ENCODE data around the gene MSLN.

MSLN gene

DNA sequence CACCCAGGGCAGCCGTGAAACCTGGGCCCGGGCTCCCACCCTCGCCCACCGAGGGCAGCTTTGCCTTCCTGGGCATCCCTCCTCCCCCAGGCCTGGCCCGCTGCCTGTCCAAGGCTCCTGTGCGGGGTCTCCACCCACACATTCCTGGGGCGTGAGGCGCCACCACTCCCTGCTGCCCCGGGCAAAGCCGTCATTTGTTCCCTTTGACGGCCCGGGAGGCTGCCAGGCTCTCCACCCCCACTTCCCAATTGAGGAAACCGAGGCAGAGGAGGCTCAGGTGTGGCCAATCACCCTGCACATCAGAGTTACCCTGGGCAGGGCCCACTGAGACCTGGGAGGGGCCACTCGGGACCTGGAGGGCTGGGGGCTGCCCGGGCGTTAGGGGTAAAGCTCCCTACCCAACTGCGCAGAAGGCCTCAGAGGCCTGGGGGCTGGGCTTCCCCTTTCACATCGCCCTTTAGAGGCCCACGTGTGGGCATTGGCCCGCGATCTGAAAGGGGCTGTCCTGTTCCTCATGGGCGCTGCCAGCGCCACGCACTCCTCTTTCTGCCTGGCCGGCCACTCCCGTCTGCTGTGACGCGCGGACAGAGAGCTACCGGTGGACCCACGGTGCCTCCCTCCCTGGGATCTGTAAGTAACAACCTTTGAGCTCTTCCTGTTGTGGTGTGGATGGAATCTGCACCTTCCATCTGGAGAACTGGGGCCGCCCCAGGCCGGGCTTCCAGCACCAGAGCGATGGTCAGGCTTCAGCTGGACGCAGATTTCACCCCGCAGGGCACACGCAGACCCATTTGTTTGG, at the start of gene MSLN:
Gene MSLN, plus strand, starts transcription at position 190 of the 799 bp plus-strand sequence. CDS start 1,947 bp downstream, outside the sequence.
- no peak for DNase-seq

DNA sequence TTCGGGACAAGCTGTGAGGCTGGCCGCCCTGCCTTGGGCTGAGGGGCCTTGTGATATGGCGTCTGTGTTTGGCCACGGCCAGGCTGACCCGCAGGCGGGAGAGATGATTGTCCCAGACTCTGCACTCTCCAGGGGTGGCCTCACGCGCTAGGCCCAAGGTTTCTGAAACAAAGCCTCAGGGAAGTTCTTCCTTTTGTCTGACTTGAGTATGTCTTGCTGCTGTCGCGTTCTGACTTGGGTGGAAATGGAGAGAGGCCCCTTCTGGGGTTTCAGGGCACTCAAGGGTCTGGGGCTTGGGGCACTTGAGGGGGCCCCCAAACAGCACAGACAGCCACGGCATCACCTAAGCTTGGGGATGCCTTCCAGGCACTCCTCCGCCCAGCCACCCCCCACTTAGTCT, 49.5 kb upstream of the MSLN start:
- no peak for DNase-seq

DNA sequence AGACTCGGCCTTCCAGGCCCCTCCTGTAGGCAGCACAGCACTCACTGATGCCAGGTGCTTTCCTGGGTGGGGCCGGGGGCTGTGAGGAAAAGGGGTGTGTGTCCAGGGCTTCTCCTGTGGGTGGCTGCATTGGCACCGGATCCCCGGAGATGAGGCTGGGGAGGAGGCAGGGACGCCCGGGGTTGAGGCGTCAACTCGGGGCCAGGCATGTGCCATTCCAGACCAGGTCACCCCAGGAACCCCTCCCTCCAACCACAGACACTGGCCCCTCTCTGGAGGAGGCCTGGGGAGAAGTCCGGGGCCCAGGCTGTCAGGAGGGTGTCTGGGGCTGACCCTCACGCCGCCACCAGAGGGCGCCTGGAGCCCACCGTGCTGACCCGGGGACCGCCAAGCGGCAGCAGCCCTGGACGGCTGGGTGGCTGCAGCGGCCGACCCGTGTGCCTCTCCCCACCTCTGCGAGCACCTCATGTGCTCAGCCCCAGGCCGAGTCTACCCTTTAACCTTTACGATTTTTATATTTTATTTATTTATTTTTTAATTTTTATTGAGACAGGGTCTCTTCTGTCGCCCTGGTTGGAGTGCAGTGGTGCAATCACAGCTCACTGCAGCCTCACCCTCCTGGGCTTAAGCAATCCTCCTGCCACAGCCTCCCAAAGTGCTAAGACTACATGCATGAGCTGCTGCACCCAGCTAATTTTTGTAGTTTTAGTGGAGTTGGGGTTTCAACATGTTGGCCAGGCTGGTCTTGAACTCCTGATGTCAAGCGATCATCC, 48.8 kb upstream of the MSLN start:
- peak; percentile 84 for DNase-seq

DNA sequence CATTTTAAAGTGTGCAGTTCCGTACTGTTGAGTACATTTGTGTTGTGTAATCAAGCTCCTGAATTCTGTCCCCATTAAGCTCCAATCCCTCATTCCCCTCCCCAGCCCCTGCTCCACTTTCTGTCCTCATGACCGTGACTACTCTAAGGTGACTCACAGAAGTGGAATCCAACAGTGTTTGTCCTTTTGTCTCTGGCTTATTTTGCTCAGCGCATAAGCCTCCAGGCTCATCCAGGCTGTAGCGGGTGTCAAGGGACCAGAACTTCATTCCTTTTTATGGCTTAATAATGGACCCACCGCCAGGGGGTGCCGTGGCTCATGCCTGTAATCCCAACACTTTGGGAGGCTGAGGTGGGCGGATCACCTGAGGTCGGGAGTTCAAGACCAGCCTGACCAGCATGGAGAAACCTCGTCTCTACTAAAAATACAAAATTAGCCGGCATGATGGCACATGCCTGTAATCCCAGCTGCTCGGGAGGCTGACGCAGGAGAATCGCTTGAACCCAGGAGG, 47.7 kb upstream of the MSLN start:
- DNase-seq: peak; percentile 59

DNA sequence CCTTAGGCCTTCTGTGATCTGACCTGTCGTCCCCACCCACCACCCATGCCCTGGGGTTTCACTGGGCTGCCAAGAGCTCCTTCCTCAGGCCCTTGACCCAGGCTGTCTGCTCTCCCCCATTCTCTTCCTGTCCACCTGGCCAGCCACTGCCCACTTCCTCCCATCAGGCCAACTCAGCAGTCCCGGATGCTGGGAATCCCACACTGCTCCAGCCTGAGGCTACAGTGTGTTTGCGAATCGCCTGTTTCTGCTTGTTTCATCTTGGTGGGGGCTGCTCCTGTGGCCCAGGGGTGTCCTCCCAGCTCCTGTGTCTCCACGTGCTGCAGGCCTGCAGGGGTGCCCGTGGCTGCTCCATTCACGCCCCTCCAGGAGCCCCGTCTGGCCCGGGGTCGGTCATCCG, 46.5 kb upstream of the MSLN start:
- DNase-seq: no peak

DNA sequence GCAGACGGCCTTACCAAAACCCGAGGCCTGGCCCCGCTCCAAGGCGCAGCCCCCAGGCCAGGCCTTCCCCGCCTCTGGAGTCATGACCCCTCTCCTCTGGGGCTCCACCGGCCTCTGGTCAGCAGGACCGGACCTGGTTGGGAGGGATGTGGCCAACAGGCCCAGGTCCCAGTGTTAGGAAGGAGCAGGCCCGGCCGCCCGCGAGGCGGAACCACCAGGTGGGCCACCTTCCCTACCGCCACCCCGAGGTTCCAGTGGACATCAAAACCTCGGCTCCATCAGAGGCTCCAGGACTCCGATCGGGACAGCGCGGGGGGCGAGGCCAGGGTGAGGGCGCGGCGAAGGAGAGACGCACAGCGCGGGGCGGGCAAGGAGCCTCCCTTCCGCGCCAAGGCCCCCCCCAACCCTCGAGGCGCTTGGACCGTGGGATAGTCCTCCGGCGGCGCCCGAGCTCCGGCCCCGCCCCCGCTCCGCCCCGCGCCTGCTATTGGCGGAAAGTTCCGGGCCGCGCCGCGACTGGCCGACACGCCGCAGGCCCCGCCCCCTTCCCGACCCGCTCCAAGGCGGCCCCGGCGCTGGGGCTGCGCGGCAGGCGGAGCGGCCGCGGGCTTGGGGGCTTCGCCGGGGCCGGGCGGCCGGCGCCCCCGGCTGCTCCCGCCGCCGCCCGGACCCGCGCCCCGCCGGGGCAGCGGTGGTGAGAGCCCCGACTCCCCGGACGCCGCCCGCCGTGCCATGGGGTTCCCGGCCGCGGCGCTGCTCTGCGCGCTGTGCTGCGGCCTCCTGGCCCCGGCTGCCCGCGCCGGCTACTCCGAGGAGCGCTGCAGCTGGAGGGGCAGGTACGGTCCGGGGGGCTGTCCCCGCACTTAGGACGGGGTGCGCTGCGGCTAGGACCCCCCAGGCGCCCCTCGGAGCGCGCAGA, 45.7 kb upstream of the MSLN start, which contains the start of gene METRN:
Gene METRN, plus strand, starts transcription at position 561 of the 919 bp plus-strand sequence. Its CDS starts 172 bp downstream, at position 733.
- DNase-seq: peak; percentile 91

DNA sequence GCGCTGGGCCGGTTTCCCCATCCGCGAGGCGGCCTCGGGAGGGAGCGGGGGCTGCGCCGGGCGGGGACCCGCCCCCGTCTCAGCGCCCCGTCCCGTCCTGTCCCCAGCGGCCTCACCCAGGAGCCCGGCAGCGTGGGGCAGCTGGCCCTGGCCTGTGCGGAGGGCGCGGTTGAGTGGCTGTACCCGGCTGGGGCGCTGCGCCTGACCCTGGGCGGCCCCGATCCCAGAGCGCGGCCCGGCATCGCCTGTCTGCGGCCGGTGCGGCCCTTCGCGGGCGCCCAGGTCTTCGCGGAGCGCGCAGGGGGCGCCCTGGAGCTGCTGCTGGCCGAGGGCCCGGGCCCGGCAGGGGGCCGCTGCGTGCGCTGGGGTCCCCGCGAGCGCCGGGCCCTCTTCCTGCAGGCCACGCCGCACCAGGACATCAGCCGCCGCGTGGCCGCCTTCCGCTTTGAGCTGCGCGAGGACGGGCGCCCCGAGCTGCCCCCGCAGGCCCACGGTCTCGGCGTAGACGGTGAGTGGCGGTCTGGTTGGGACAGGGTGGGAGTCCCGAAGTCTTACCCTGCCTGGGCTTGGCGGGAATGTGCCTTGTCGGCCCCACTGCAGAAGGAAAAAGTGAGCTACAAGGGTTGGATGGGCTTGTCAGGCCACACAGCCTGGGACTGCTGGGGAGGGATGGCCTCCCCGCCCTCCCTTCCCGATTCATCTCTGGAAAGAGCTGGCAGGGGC, 44.9 kb upstream of the MSLN start:
- DNase-seq: no peak

DNA sequence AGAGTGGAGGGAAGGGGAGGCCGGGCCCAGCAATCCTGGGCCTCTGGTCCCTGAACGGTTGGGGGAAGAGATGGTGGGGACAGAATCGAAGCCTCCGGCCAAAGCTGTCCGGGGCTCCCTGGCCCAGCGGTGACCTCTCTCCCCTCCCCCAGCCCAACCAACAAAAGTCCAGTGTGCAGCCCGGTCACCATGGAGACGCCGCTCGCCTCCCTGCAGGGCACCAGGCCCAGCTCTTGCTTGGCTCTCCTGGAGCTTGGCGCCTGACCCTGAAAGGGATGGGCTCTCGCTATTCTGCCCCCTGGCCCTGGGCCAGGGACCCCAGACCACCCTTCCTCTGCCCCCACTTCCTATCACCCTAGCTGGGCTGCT, 44.4 kb upstream of the MSLN start:
- DNase-seq: no peak

DNA sequence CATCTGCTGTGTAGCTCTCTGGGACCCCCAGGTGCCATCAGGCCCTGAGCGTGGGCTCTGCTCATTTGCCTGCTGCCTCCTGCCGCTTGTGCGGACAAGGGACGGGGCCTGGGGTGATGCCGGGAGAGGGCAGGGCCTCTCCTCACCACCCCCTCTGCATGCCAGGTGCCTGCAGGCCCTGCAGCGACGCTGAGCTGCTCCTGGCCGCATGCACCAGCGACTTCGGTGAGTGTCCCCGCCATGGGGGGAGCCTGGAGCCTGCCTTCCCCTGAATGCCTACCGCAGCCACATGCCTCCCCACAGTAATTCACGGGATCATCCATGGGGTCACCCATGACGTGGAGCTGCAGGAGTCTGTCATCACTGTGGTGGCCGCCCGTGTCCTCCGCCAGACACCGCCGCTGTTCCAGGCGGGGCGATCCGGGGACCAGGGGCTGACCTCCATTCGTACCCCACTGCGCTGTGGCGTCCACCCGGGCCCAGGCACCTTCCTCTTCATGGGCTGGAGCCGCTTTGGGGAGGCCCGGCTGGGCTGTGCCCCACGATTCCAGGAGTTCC, 43.7 kb upstream of the MSLN start:
- no peak for DNase-seq

DNA sequence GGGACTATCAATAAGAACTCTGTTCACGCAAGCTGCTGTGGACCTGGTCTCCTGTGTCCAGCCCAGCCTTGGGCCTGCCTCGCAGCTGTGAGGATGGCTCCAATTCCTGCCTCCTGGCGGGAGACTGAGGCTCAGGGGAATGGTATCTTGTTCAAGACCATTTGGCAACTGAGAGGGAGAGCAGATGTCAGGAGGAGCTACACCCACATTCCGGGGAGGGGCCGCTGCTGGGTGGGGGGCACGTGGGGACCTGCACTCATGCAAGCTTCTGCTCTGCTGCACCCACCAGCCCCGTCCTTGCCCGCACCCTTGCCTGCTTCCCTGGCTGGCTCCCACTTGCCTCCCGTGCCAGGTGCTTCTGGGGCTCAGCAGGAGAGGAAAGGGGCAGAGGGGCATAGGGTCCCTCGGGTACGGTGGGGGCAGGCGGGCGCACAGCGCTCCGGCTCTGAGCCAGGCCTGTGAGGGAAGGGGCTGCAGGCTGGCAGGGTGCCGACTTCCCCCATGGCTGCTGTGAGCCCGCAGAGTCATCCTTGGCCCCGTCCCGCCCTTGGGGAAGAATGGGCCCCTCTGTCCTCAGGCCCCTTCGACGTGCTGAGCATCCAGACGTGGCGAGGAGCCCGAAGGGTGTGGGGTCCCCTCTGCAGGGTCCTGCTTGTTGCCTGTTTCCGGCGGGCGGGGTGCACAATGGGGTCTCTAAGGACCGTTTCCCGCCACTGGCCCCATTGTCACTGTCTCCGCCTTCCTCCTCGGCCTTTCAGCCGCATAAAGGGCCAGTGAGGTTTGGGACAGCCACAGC, 42.9 kb upstream of the MSLN start:
- no peak for DNase-seq

DNA sequence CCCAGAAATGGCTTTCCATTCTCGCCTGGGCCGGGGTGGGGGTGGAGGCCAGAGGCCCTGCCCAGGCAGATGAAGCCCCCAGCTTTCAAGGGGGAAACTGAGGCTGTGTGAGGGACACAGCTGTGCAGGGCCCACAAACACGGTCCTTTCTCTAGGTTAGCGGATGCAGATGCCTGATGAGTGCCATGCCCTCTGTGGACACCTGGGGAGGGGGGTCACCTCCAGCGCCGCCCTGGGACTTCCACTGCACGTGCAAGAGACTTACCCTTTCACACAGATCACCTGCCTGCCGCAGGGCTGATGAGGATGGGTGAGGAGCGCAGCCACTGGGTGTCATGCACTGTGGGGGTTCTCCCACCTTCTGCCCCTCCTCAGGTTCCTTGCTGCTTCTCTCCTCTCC, 42.1 kb upstream of the MSLN start:
- no peak for DNase-seq

DNA sequence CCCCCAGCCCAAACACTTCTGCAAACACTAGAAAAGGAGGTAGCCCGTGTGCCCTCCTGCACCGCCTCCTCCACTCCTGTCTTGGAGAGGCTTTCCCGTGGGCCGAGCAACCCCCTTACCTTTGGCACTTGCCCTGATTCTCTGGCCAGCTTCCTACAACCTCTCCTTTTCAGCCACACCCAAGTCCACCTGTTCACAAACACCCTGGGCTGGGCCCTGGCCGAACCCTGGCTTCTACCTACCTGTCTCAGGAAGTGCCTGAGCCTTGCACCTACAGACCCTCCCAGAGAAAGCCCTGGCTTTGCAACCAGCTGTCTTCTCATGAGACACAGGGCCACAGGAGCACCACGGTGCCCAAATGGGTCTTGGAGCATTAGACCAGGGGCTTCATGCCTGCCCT, 41.6 kb upstream of the MSLN start:
- no peak for DNase-seq

DNA sequence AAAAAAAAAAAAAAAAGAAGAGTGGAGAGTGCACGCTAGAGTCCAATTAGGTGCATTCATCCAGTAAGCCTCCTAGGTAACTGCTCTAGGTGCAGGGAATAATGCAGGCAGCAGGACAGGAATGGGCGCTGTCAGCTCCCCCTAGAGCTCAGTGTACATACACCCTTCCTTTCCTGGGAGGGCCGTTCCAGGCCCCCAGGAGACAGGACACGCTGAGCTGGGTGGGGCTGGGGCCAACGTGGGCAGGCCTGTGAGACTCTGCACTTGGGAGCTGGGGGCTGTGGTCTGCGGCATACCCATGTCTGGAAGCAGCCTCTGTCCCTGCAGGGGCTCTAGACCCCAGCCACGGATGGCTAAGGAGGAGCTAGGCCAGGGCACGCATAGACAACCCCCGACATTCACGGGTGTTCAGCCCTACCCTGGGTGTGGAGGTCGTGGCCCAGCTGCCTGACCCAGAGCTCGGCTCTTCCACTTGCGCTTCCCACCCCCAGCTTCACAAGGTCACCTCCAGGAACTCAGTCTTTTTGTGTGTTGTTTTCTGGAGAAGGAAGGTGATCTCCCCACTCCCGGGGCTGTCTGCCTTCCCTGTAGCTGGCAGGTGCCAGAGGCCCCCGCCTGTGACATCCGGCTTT, 40.6 kb upstream of the MSLN start:
- no peak for DNase-seq

DNA sequence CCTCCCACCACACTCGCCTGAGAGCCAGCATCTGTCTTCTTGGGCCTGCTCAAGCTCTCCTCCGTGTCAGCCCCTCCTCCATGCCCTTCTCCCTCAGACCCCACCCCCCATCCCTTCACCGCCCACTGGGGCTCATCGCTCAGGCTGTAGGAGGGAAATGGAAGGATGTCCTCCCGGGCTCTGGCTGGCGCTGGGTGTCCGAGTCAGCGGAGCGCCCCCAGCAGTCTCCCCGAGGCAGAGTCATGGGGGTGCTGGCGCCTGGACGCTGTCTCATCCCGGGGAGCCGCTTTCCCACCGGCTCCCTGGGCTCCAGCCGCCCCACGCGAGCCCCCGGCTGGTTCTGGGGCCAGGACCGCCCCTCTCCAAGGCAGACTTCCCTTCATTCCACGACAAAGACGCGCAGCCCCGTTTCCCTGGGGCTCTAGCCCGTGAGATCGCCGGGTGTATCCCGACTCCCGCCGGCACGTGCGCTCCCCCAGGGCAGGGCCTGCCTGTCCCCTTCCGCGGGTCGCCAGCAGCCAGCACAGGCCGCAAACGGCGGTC, 40.0 kb upstream of the MSLN start:
- DNase-seq: peak; percentile 42

DNA sequence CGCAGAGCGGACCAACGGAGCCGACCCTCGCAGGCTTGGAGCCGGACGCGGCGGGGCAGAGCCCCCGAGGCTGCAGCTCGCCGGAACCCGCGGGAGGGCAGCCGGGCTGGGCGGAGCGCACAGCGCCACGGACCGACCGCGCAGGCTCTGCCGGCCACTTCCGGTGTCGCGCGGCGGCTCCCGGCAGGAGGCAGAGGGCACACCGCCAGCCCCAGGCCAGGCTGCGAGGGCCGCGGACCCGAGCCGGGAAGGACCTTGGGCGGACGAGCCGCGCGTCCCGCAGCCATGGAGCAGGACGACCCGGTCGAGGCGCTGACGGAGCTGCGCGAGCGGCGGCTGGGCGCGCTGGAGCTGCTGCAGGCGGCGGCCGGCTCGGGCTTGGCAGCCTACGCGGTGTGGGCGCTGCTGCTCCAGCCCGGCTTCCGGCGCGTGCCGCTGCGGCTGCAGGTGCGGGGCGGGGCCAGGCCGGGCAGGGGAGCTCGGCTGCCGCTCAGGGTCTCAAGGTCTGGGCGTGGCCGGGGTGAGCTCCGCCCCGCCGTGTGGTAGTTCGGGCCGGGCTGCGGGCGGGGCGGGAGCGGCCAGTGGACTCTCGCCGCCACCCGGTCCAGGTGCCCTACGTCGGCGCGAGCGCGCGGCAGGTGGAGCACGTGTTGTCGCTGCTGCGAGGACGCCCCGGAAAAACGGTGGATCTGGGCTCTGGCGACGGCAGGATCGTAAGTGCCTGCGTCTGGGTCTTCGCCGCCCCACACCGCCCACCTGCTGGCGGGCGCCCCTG, 39.4 kb upstream of the MSLN start, which contains the start of gene ANTKMT:
Gene ANTKMT, plus strand, starts transcription at position 157 of the 775 bp plus-strand sequence. Its CDS starts 129 bp downstream, at position 286.
- peak; percentile 77 for DNase-seq

DNA sequence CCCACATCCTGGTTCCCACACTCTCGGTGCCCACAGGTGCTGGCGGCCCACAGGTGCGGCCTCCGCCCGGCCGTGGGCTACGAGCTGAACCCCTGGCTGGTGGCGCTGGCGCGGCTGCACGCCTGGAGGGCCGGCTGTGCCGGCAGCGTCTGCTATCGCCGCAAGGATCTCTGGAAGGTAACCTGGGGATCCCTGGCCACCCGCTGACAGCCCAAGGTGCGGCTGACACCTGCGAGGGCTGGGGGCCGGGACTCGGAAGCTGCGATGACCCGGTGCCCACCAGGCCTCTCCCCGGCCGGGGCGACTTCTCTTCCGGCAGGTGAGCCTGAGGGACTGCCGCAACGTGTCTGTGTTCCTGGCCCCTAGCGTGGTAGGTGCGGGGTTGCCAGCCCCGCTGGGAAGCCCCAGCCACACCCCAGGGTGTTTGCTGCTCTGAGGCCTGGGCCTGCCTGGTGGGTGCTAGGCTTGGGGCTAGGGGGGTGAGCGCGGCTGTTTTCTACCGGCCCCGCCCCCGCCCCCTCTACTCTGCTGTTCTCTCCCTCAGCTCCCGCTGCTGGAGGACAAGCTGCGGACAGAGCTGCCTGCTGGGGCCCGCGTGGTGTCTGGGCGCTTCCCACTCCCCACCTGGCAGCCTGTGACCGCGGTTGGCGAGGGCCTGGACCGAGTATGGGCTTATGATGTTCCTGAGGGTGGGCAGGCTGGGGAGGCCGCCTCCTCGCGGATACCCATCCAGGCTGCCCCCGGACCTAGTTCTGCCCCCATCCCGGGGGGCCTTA, 38.6 kb upstream of the MSLN start:
- peak; percentile 42 for DNase-seq

DNA sequence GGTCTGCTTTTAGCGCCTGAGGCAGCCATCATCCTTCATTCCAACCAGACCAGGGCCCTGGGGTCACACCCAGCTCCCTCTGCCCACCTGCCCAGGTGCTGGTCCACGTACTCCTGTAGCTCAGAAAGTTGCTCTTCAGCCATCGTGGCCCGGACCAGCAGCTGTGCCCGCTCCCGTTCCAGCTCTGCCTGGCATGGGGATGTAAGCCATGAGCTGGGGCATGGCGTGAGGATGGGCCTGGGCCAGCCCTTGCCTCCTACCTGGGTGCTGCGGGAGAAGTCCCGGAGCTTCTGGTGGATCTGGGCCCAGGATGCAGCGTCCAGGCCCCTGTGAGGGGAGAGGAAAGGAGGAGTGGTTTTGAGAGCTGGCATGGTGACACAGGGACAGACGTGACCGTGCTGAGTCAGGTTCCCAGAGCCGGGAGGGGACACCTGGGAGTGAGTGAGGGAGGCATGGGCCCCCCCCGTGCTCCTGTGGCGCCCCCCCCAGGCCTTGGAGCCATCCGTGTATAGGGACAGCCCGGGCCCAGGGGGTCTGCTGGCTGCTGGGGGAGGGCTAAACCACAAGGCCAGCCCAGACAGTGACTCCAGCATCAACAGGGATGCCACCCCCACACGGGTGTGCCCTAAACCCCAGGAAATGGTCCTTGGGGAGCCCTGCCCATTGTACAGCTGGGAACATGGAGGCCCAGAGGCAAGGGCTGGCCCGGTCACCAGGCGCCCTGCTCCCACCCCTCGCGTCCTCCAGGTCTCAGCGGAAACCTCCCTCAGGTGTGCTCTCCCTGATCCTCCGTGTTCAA, 37.5 kb upstream of the MSLN start:
- no peak for DNase-seq

All from activated T-cell treated with anti-CD3 and anti-CD28 coated beads, Interleukin-2, amount 50 U/mL, for 1 hour (primary cell).